GM13977 (cell line): ENCODE results near the gene AATK.

Experiments
- DNase-seq: peaks from one replicate; pipeline ENCODE4 v3.0.0; 2012; ENCODE audit warnings: low spot score
- CTCF ChIP-seq: IDR thresholded peaks from 2 replicates; pipeline ENCODE4 v1.5.1; 2012; ENCODE audit warnings: mild to moderate bottlenecking, control low read depth; ENCODE audit not compliant: insufficient read depth; ENCODE audit errors: extremely low read depth, missing control alignments
- in situ Hi-C: fragments of 300-500 bp; cut with MboI; formaldehyde crosslinking; loops from one replicate; pipeline ENCODE4 v1.12.0; 2022; ENCODE audit warnings: low sequenced_read_pairs, low pct_unique_long_range_greater_than_20kb, mixed read lengths, inconsistent platforms; ENCODE audit not compliant: unreplicated experiment

Gene AATK

GRCh38 chr17:81153340-81153803, 12.6 kb downstream of the AATK start:
- TF ChIP-seq CTCF, result no peak
- DNase-seq, result no peak
- in situ Hi-C loops, result no loop called here

DNA sequence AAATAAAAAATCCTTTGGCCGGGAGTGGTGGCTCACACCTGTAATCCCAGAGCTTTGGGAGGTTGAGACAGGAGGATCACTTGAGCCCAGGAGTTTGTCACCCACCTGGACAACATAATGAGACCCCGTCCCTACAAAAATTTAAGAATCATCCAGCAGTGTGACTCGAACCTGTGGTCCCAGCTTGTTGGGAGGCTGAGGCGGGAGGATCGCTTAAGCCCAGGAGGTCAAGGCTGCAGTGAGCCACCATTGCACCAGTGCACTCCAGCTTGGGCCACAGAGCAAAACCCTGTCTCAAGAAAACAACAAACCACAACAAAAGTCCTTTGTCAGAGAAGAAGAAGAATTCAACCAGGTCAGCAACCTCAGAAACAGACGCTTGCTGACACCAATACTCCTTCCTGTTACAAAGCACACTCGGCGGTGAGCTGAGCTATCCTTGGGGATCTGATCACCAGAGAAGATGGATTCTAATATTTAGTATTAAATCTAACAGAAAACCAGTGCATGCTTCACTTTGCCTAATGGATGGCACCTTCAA, 13.7 kb downstream of the AATK start:
- TF ChIP-seq CTCF, result no peak
- no peak for DNase-seq
- in situ Hi-C loops, result no loop called here

- in situ Hi-C loops, result no loop called here
- no peak for TF ChIP-seq CTCF
- no peak for DNase-seq
Observed at GRCh38 chr17:81151278-81151677, 14.7 kb downstream of the AATK start.

DNA sequence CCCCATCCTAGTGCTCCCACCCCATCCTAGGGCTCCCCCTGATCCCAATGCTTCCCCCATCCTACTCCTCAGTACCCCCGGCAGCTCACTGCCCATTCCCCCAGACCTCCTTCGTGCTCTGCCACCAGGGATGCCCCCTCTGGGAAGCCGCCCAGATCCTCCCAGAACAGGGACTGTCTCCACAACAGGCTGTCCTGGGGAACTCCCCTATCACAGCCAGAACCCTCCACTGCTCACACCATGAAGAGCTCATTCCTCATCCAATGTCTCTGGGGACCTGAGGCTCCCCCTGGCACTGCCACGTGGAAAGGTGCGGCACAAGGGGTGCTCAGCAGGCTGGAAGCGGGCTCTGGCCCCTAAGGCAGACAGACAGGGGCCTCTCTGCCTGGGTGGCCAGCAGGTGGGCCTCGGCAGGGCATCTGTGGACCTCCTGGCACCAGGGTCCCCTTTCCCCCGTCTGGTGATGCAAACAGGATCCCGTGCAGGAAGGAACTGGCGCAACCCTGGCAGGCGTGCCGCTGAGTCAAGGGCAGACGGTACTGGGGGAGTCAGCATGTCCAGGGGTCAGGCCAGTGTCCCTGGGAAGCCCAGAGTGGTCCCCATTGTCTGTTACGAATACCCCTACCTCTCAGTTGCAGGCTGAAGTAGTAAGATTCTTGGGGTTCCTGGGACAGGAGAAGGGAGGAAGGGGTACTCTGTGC, 15.5 kb downstream of the AATK start:
- no peak for TF ChIP-seq CTCF
- in situ Hi-C loops, result no loop called here
- no peak for DNase-seq

DNA sequence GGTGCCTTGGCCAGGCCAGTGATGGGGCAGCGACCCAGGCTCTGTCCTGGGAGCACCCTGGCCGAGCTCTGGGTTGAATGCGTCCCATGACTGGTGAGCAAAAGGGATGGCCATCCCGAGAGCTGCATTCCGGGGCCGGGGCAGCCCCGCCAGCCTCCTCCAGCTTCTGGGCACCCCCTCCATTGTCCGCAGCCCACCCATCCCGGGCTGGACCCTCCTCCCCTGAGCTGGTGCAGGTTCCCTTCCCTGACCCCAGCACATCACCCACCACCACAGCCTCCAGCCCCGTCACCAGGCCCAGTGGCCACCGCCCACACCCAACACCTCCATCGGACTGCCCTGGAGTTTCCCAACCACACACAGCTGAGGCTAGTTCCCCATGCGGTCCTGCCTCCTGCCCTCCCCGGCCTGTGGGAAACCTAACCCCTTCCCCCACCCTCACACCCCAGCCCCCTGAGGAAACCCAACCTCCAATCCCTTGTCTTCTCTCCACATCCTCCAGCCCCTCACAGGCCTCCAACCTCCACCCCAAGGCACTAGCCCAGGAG, 17.0 kb downstream of the AATK start:
- in situ Hi-C loops, result no loop called here
- no peak for DNase-seq
- no peak for TF ChIP-seq CTCF

DNA sequence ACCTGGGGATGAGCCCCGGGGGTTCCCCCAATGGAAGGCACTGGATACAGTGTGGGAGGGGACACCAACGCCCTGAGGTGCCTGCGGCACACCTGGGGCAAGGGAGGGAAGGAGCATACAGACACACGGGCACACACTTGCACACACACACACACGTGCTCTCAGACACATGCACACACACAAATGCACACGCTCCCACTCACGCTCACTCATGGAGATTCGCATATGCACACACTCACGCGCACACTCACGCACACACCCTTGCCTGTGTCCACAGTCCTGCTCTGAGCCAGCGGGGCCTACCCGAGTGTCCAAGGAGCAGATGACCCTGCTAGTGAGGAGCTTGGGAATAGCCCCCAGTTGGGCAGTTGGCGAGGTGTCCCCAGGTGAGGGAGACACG, 17.4 kb downstream of the AATK start:
- DNase-seq, result no peak
- in situ Hi-C loops, result no loop called here

More for the DNA sequence above, 17.4 kb downstream of the AATK start:
- TF ChIP-seq CTCF, result no peak
